Mammary epithelial cell (primary cell): ENCODE results near the gene PMM1.

ENCODE experiments used
- CTCF ChIP-seq, 2 donors: IDR thresholded peaks in 1 of 2; conservative IDR thresholded peaks in 1 of 2; 2 replicates each; pipeline ENCODE4 v1.5.1; 2011 to 2012; ENCODE audit warnings: inconsistent platforms in 2 of 2, low read length in 2 of 2, mild to moderate bottlenecking in 2 of 2, control low read depth in 1 of 2, low read depth in 1 of 2; ENCODE audit not compliant: insufficient read depth in 1 of 2; ENCODE audit errors: extremely low read depth in 1 of 2
- EZH2 ChIP-seq: IDR thresholded peaks from 2 replicates; pipeline ENCODE4 v1.6.1; 2012; ENCODE audit warnings: low read length, inconsistent platforms, borderline replicate concordance

GRCh38 chr22:41573677-41574076, 16.0 kb downstream of the PMM1 start:
- no peak for TF ChIP-seq CTCF (conservative IDR thresholded peaks at IDR 0.05 in 1 of 2, IDR thresholded peaks at IDR 0.05 in 1 of 2; ENCODE audit: extremely low read depth in 1 of 2, insufficient read depth in 1 of 2, low read depth in 1 of 2, low read length in 2 of 2)
- TF ChIP-seq EZH2 = no peak
